Astrocyte (in vitro differentiated cells and primary cell): Measurements from ENCODE around the gene RAPGEF6. TPM values are rescaled to one million over a fixed set of nuclear protein-coding genes. Genes with fewer than 3 reads are reported as not detected.

Experiments
- DNase-seq: peaks from one replicate; pipeline ENCODE4 v3.0.0-alpha.2; 2010; ENCODE audit warnings: low read depth
- FAIRE-seq: peaks from 2 replicates; lab custom pipeline; 2011; peaks lifted over from hg19 to GRCh38; lab: Jason Lieb, UNC
- H2AFZ ChIP-seq: 2 replicates; pipeline ENCODE4 v1.6.0; 2012; ENCODE audit warnings: low read depth, low read length, inconsistent platforms
- H3K27ac ChIP-seq: 2 replicates; pipeline ENCODE4 v1.5.1; 2011; ENCODE audit warnings: low read depth, low read length, inconsistent platforms
- H3K27me3 ChIP-seq: 2 replicates; pipeline ENCODE4 v1.6.0; 2011; ENCODE audit warnings: low read length, inconsistent platforms; ENCODE audit not compliant: insufficient read depth
- H3K36me3 ChIP-seq: 2 replicates; pipeline ENCODE4 v1.5.1; 2011; ENCODE audit warnings: low read length, inconsistent platforms; ENCODE audit not compliant: insufficient read depth
- H3K4me1 ChIP-seq: 2 replicates; pipeline ENCODE4 v1.5.1; 2011; ENCODE audit warnings: low read length, inconsistent platforms; ENCODE audit not compliant: insufficient read depth
- H3K4me2 ChIP-seq: 2 replicates; pipeline ENCODE4 v1.6.0; 2012; ENCODE audit warnings: low read length, inconsistent platforms
- H3K4me3 ChIP-seq: 2 replicates; pipeline ENCODE4 v1.5.1; 2011; ENCODE audit warnings: low read depth, mild to moderate bottlenecking, low read length, inconsistent platforms; ENCODE audit not compliant: insufficient read depth
- H3K79me2 ChIP-seq: 2 replicates; pipeline ENCODE4 v1.6.0; 2012; ENCODE audit warnings: mild to moderate bottlenecking, low read length, inconsistent platforms; ENCODE audit not compliant: insufficient read depth
- H3K9ac ChIP-seq: 2 replicates; pipeline ENCODE4 v1.6.0; 2012; ENCODE audit warnings: mild to moderate bottlenecking, low read length, inconsistent platforms
- H3K9me3 ChIP-seq: 2 replicates; pipeline ENCODE4 v1.5.1; 2012; ENCODE audit warnings: low read depth, mild to moderate bottlenecking, low read length, inconsistent platforms; ENCODE audit not compliant: insufficient read depth
- H4K20me1 ChIP-seq: 2 replicates; pipeline ENCODE4 v1.6.0; 2012; ENCODE audit warnings: low read length, inconsistent platforms; ENCODE audit not compliant: insufficient read depth
- H3K27ac Mint-ChIP-seq: one replicate; pipeline ENCODE4 v1.8.0; 2021; ENCODE audit warnings: mild to moderate bottlenecking, mixed read lengths; ENCODE audit not compliant: unreplicated experiment
- H3K27me3 Mint-ChIP-seq: one replicate; pipeline ENCODE4 v1.8.0; 2021; ENCODE audit warnings: low read depth, mixed read lengths; ENCODE audit not compliant: unreplicated experiment
- H3K36me3 Mint-ChIP-seq: one replicate; pipeline ENCODE4 v1.8.0; 2021; ENCODE audit warnings: low read depth, mixed read lengths; ENCODE audit not compliant: unreplicated experiment
- H3K4me1 Mint-ChIP-seq: one replicate; pipeline ENCODE4 v1.8.0; 2021; ENCODE audit warnings: low read depth, mixed read lengths; ENCODE audit not compliant: unreplicated experiment
- H3K4me3 Mint-ChIP-seq: one replicate; pipeline ENCODE4 v1.8.0; 2021; ENCODE audit warnings: mild to moderate bottlenecking, moderate library complexity, mixed read lengths; ENCODE audit not compliant: unreplicated experiment
- H3K9me3 Mint-ChIP-seq: one replicate; pipeline ENCODE4 v1.8.0; 2021; ENCODE audit warnings: mild to moderate bottlenecking, mixed read lengths; ENCODE audit not compliant: unreplicated experiment
- CTCF ChIP-seq: IDR thresholded peaks from 2 replicates; pipeline ENCODE4 v1.5.1; 2011; ENCODE audit warnings: low read depth, mild to moderate bottlenecking, inconsistent platforms, low read length, moderate library complexity; ENCODE audit not compliant: insufficient read depth
- EZH2 ChIP-seq: IDR thresholded peaks from 2 replicates; pipeline ENCODE4 v1.6.1; 2012; ENCODE audit warnings: mild to moderate bottlenecking, low read length, inconsistent platforms; ENCODE audit not compliant: insufficient read depth
- total RNA-seq: library from RNA; stranded (reverse); gene quantifications from 2 replicates; pipeline ENCODE4 v1.2.1, GENCODE V29; 2021

RAPGEF6 gene
- total RNA-seq, 1 donor from 2014 or later = 14.9 TPM

- TF ChIP-seq CTCF (no peak), EZH2 (no peak)
- H3K9me3 ChIP-seq = no peaks in the 10 kb centered on the region
- H3K4me3 Mint-ChIP-seq = no peak overlapping the region
- H3K79me2 ChIP-seq = peaks cover 33% of the 10 kb centered on the region
- H3K36me3 ChIP-seq = no peaks in the 10 kb centered on the region
- DNase-seq (peak; percentile 80), FAIRE-seq (no peak)
- H2AFZ ChIP-seq = no peak overlapping the region
- H3K4me1 ChIP-seq = peaks cover 14% of the 10 kb centered on the region
- no peak overlapping the region for H3K4me3 ChIP-seq
- peaks cover 3% of the 10 kb centered on the region for H4K20me1 ChIP-seq
- peaks cover 24% of the 10 kb centered on the region for H3K4me1 Mint-ChIP-seq
- peak overlapping the region; percentile 48 for H3K27ac Mint-ChIP-seq
- peak overlapping the region; percentile 33 for H3K9ac ChIP-seq
- H3K4me2 ChIP-seq = peak overlapping the region; percentile 55
- peaks cover 4% of the 10 kb centered on the region for H3K9me3 Mint-ChIP-seq
- no peaks in the 10 kb centered on the region for H3K36me3 Mint-ChIP-seq
- H3K27me3 ChIP-seq = no peaks in the 10 kb centered on the region
- peak overlapping the region; percentile 73 for H3K27ac ChIP-seq
- H3K27me3 Mint-ChIP-seq = no peaks in the 10 kb centered on the region
Observed at GRCh38 chr5:131379723-131380122, 255.3 kb downstream of the RAPGEF6 start.

GRCh38 chr5:131378721-131379541 is 256.1 kb downstream of the RAPGEF6 start:
- H3K9ac ChIP-seq = peak overlapping the region; percentile 9
- no peak overlapping the region for H3K27ac Mint-ChIP-seq
- DNase-seq = no peak
- H3K4me1 Mint-ChIP-seq = peaks cover 24% of the 10 kb centered on the region
- peaks cover 14% of the 10 kb centered on the region for H3K4me1 ChIP-seq
- H3K9me3 Mint-ChIP-seq = peaks cover 4% of the 10 kb centered on the region
- H3K4me3 ChIP-seq = no peak overlapping the region
- H4K20me1 ChIP-seq = peaks cover 3% of the 10 kb centered on the region
- H3K27me3 Mint-ChIP-seq = no peaks in the 10 kb centered on the region
- peaks cover 33% of the 10 kb centered on the region for H3K79me2 ChIP-seq
- H3K27ac ChIP-seq = peak overlapping the region; percentile 73
- H3K4me2 ChIP-seq = peak overlapping the region; percentile 3
- H3K27me3 ChIP-seq = no peaks in the 10 kb centered on the region
- no peaks in the 10 kb centered on the region for H3K9me3 ChIP-seq
- TF ChIP-seq EZH2 = no peak
- no peak for TF ChIP-seq CTCF
- FAIRE-seq = no peak
- no peaks in the 10 kb centered on the region for H3K36me3 Mint-ChIP-seq
- no peak overlapping the region for H3K4me3 Mint-ChIP-seq
- no peaks in the 10 kb centered on the region for H3K36me3 ChIP-seq
- no peak overlapping the region for H2AFZ ChIP-seq

- peak; percentile 48 for DNase-seq
- Histone ChIP-seq H3K36me3 (no peaks in the 10 kb centered on the region), H2AFZ (no peak overlapping the region), H3K9ac (no peak overlapping the region), H3K27me3 (no peaks in the 10 kb centered on the region), H4K20me1 (peaks cover 6% of the 10 kb centered on the region), H3K27ac (peak overlapping the region; percentile 9), H3K4me3 (no peak overlapping the region), H3K9me3 (no peaks in the 10 kb centered on the region), H3K4me2 (peak overlapping the region; percentile 9), H3K79me2 (peaks cover 33% of the 10 kb centered on the region), H3K4me1 (peaks cover 14% of the 10 kb centered on the region)
- no peak for FAIRE-seq
- Mint-ChIP-seq H3K27ac (no peak overlapping the region), H3K9me3 (peaks cover 4% of the 10 kb centered on the region), H3K36me3 (no peaks in the 10 kb centered on the region), H3K27me3 (no peaks in the 10 kb centered on the region), H3K4me1 (peaks cover 21% of the 10 kb centered on the region), H3K4me3 (no peak overlapping the region)
- TF ChIP-seq EZH2 (no peak), CTCF (no peak)
Observed at GRCh38 chr5:131377785-131378325, 257.2 kb downstream of the RAPGEF6 start.
